ENCODE data around the gene ATG4B. TPM values are rescaled to one million over a fixed set of nuclear protein-coding genes. Genes with fewer than 3 reads are reported as not detected.

Gene ATG4B
- total and polyA plus RNA-seq, 9 of the 15 experiments (the other 6 are each of a cell fraction or from before 2014, with no cell fraction given) = 5.9 to 58.8 (median 35.6) TPM

DNA sequence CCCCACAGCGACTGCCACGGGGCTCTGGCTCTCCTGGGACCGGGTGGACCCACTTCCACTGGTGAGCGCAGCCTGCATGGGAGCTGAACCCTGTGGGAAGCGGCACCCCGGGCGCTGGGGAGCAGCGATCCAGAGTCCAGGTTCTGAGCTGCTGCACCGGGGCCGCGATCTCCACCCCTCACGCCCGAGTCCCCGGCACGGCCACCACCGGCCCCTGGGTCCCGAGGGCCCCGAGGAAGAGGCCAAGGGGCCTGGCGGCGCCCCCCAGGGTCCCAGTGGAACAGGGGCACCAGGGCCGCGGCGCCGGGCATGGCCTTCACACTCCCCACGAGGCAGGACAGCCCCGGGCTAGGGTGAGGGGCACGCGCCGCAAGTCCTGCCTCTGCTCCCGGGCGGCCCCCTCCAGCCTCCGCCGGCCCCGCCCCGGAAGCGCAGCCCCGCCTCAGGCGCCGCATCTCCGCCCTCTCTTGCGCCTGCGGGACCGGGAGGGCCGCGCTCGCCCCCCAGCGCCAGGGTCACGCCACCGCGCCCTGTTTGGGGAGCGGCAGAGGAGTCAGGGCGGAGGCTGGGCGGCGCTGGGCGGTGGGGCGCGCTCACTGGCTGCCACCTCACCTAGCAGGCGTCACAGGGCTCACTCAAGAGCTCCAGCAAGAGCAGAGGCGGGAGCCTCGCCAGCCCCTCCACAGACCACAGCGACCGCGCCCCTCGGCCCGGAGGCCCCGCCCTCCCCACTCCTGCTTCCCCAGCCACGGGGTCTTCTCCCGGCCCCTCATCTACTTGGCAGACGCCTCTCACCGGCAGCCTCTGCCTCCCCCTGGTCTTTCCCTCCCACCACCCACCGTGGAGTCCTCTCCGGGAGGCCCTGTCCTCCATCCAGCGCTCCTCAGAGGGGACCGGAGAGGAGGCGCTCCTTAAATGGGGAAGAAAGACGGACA is 27.4 kb upstream of the ATG4B start (continued):
- TF ChIP-seq, protein P1, sequence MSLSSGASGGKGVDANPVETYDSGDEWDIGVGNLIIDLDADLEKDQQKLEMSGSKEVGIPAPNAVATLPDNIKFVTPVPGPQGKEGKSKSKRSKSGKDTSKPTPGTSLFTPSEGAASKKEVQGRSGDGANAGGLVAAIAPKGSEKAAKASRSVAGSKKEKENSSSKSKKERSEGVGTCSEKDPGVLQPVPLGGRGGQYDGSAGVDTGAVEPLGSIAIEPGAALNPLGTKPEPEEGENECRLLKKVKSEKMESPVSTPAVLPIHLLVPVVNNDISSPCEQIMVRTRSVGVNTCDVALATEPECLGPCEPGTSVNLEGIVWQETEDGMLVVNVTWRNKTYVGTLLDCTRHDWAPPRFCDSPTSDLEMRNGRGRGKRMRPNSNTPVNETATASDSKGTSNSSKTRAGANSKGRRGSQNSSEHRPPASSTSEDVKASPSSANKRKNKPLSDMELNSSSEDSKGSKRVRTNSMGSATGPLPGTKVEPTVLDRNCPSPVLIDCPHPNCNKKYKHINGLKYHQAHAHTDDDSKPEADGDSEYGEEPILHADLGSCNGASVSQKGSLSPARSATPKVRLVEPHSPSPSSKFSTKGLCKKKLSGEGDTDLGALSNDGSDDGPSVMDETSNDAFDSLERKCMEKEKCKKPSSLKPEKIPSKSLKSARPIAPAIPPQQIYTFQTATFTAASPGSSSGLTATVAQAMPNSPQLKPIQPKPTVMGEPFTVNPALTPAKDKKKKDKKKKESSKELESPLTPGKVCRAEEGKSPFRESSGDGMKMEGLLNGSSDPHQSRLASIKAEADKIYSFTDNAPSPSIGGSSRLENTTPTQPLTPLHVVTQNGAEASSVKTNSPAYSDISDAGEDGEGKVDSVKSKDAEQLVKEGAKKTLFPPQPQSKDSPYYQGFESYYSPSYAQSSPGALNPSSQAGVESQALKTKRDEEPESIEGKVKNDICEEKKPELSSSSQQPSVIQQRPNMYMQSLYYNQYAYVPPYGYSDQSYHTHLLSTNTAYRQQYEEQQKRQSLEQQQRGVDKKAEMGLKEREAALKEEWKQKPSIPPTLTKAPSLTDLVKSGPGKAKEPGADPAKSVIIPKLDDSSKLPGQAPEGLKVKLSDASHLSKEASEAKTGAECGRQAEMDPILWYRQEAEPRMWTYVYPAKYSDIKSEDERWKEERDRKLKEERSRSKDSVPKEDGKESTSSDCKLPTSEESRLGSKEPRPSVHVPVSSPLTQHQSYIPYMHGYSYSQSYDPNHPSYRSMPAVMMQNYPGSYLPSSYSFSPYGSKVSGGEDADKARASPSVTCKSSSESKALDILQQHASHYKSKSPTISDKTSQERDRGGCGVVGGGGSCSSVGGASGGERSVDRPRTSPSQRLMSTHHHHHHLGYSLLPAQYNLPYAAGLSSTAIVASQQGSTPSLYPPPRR (CRISPR knock-in tag; IDR thresholded peaks at IDR 0.05; ENCODE audit: borderline replicate concordance) = no peak
- TF ChIP-seq, protein P2, sequence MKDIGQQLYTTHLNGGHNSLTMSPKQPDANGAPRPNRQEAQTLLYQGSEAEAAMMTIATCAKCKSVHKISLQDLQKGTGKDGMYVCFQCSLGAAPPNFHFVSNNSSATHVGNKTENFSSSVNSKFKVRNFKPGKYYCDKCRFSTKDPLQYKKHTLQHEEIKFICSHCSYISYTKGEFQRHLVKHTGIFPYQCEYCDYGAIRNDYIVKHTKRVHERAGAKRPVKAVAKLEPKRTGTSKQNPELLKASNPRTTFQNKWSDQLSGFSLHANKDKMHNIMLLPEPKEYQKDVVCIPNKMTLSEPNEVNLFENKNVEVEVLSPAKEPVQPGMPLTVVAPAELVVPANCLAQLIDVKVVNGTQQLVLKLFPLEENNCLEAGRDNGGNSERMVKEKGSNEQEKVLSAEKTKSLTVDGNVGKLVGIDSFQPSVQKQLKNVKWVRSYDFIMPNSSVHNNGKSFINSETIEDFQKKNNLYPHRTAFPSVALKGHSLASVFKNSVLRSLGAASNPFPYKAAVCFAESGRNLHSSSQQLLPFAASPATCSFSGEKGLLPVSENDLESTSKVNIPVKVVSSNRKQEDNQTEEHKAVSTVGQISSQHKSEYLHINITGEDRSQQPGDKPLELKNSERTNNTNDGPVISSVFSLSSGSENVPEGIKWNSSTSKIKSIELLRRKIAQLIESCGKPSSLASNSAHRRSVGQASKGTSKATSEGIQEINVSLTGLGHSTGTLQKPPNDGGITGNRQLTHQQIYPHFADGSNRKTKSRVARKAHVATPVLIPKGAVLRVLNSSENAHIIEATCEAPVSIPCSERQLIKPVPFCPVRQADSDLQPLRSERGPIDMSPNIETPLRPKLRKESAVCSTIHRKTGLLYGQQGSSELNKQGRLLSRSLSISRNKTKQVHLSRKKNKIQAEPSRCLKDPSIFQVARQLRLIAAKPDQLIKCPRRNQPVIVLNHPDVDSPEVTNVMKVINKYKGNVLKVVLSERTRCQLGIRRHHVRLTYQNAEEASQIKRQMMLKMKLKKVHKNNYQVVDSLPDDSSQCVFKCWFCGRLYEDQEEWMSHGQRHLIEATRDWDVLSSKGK (CRISPR knock-in tag; IDR thresholded peaks at IDR 0.05) = no peak
- TF ChIP-seq LCOR (CRISPR knock-in tag; IDR thresholded peaks at IDR 0.05) (no peak), ZNF143 (CRISPR knock-in tag; IDR thresholded peaks at IDR 0.05) (no peak), SAFB (IDR thresholded peaks at IDR 0.05; ENCODE audit: borderline replicate concordance, low read depth, low read length) (peak; percentile 35; the same call in 1 of the 2 replicates), NONO (IDR thresholded peaks at IDR 0.05; ENCODE audit: low read depth in 2 of 2, low read length in 1 of 2) (peak in 1 of 2 experiments; percentile 71; a peak in 1 of 4 replicates), NCOA6 (IDR thresholded peaks at IDR 0.05) (no peak), ZNF586 (CRISPR knock-in tag; conservative IDR thresholded peaks at IDR 0.05) (no peak), NRF1 (conservative IDR thresholded peaks at IDR 0.05 in 1 of 2, IDR thresholded peaks at IDR 0.05 in 1 of 2) (peak; percentile 85 to 87), SETDB1 (IDR thresholded peaks at IDR 0.05; ENCODE audit: low read length) (no peak), HNRNPK (IDR thresholded peaks at IDR 0.05; ENCODE audit: low read depth, low read length, poor library complexity, severe bottlenecking) (no peak), RAD51 (IDR thresholded peaks at IDR 0.05; ENCODE audit: borderline replicate concordance, low read depth) (no peak), TGIF2 (CRISPR knock-in tag; IDR thresholded peaks at IDR 0.05) (no peak), ZNF175 (CRISPR knock-in tag; IDR thresholded peaks at IDR 0.05; ENCODE audit: low read depth) (no peak), DDX20 (tag; IDR thresholded peaks at IDR 0.05; ENCODE audit: low read depth) (no peak)
- TF ChIP-seq, protein P3, sequence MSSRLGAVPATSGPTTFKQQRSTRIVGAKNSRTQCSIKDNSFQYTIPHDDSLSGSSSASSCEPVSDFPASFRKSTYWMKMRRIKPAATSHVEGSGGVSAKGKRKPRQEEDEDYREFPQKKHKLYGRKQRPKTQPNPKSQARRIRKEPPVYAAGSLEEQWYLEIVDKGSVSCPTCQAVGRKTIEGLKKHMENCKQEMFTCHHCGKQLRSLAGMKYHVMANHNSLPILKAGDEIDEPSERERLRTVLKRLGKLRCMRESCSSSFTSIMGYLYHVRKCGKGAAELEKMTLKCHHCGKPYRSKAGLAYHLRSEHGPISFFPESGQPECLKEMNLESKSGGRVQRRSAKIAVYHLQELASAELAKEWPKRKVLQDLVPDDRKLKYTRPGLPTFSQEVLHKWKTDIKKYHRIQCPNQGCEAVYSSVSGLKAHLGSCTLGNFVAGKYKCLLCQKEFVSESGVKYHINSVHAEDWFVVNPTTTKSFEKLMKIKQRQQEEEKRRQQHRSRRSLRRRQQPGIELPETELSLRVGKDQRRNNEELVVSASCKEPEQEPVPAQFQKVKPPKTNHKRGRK (tag; IDR thresholded peaks at IDR 0.05) = no peak
